HEK293T (cell line): ENCODE measurements around the gene FRMD8.

Experiments used
- ARNT ChIP-seq: fragments of 450-650 bp; IDR thresholded peaks from 2 replicates; pipeline ENCODE4 v1.6.1; 2017; ENCODE audit warnings: mild to moderate bottlenecking
- BHLHE40 ChIP-seq: fragments of 450-650 bp; IDR thresholded peaks from 2 replicates; pipeline ENCODE4 v1.6.1; 2016; ENCODE audit warnings: mild to moderate bottlenecking, moderate library complexity, borderline replicate concordance
- ELF4 ChIP-seq: fragments of 450-650 bp; IDR thresholded peaks from 2 replicates; pipeline ENCODE4 v1.6.1; 2017; ENCODE audit warnings: antibody characterized with exemption
- FOXA1 ChIP-seq: fragments of 450-650 bp; IDR thresholded peaks from 2 replicates; pipeline ENCODE4 v1.6.1; 2016; ENCODE audit warnings: mild to moderate bottlenecking
- FOXK2 ChIP-seq: fragments of 450-650 bp; IDR thresholded peaks from 2 replicates; pipeline ENCODE4 v1.6.1; 2016; ENCODE audit warnings: mild to moderate bottlenecking
- FOXM1 ChIP-seq: fragments of 450-650 bp; IDR thresholded peaks from 2 replicates; pipeline ENCODE4 v1.6.1; 2017; ENCODE audit warnings: mild to moderate bottlenecking, borderline replicate concordance
- LEF1 ChIP-seq: fragments of 450-650 bp; IDR thresholded peaks from 2 replicates; pipeline ENCODE4 v1.6.1; 2017; ENCODE audit warnings: mild to moderate bottlenecking, borderline replicate concordance
- NFRKB ChIP-seq: fragments of 450-650 bp; IDR thresholded peaks from 2 replicates; pipeline ENCODE4 v1.6.1; 2016; ENCODE audit warnings: mild to moderate bottlenecking, moderate library complexity
- PKNOX1 ChIP-seq: fragments of 450-650 bp; IDR thresholded peaks from 2 replicates; pipeline ENCODE4 v1.6.1; 2016
- SP1 ChIP-seq: fragments of 450-650 bp; IDR thresholded peaks from 2 replicates; pipeline ENCODE4 v1.6.1; 2017
- SUZ12 ChIP-seq: fragments of 450-650 bp; IDR thresholded peaks from 2 replicates; pipeline ENCODE4 v1.6.1; 2016; ENCODE audit warnings: mild to moderate bottlenecking
- TARDBP ChIP-seq: fragments of 450-650 bp; IDR thresholded peaks from 2 replicates; pipeline ENCODE4 v1.6.1; 2016
- ZNF384 ChIP-seq: fragments of 450-650 bp; IDR thresholded peaks from 2 replicates; pipeline ENCODE4 v1.6.1; 2016

- TF ChIP-seq FOXM1, result no peak
- TF ChIP-seq FOXK2, result no peak
- no peak for TF ChIP-seq FOXA1
- no peak for TF ChIP-seq ZNF384
- TF ChIP-seq SP1, result no peak
- no peak for TF ChIP-seq NFRKB
- no peak for TF ChIP-seq ELF4
- no peak for TF ChIP-seq LEF1
- TF ChIP-seq BHLHE40, result no peak
- no peak for TF ChIP-seq ARNT
- no peak for TF ChIP-seq TARDBP
- TF ChIP-seq PKNOX1, result no peak
- no peak for TF ChIP-seq SUZ12
Observed at GRCh38 chr11:65376138-65376713, 10.2 kb upstream of the FRMD8 start.
